Suprapubic skin (tissue), 4 donors: ENCODE measurements around the gene C16orf92. TPM values are rescaled to one million over a fixed set of nuclear protein-coding genes. Genes with fewer than 3 reads are reported as not detected.
"Not testable (repeated sequence)": the region's sequence is repeated elsewhere in the genome, so short reads cannot be mapped to it uniquely, and the experiment has no call there.

ENCODE experiments used
- DNase-seq, 2 donors: peaks; one replicate each; pipeline ENCODE4 v3.0.0-alpha.2; 2019; ENCODE audit warnings: low spot score in 2 of 2
- H3K27ac ChIP-seq: fragments of 200-600 bp; sonication (generic); one replicate; pipeline ENCODE4 v1.5.1; 2019
- H3K27me3 ChIP-seq: fragments of 200-600 bp; sonication (generic); one replicate; pipeline ENCODE4 v1.5.1; 2019
- H3K36me3 ChIP-seq: fragments of 200-600 bp; sonication (generic); one replicate; pipeline ENCODE4 v1.5.1; 2019
- H3K4me1 ChIP-seq: fragments of 200-600 bp; sonication (generic); one replicate; pipeline ENCODE4 v1.5.1; 2019
- H3K4me3 ChIP-seq: fragments of 200-600 bp; sonication (generic); one replicate; pipeline ENCODE4 v1.5.1; 2019; ENCODE audit warnings: mild to moderate bottlenecking
- H3K9me3 ChIP-seq: fragments of 200-600 bp; sonication (generic); one replicate; pipeline ENCODE4 v1.5.1; 2019
- EP300 ChIP-seq: sonication (generic); formaldehyde crosslinking; IDR thresholded peaks from one replicate; pipeline ENCODE4 v1.6.1; 2017; ENCODE audit warnings: antibody characterized with exemption
- POLR2A ChIP-seq, 2 donors: fragments of 450-650 bp; IDR thresholded peaks; one replicate each; pipeline ENCODE4 v1.6.1; 2017; ENCODE audit warnings: antibody characterized with exemption in 2 of 2, mild to moderate bottlenecking in 2 of 2, moderate library complexity in 2 of 2
- POLR2AphosphoS5 ChIP-seq, 3 donors: sonication (generic); formaldehyde crosslinking; IDR thresholded peaks; one replicate each; pipeline ENCODE4 v1.6.1; 2017; ENCODE audit warnings: antibody characterized with exemption in 3 of 3
- WGBS: methylation state at CpG from one replicate; pipeline ENCODE4 v1.1.5; 2018; 5-methylcytosine and 5-hydroxymethylcytosine counted together
- total RNA-seq, 4 donors: library from RNA; depleted of rRNA; stranded (reverse); fragments of >200 nt; gene quantifications; one replicate each; pipeline ENCODE4 v1.1.0, GENCODE V29; 2016
- TF ChIP-seq, protein P1 (sequence below), 2 donors: fragments of 200-600 bp in 1 of 2; fragments of 450-650 bp in 1 of 2; sonication (generic) in 1 of 2; IDR thresholded peaks; one replicate each; pipeline ENCODE4 v1.5.1; 2016 to 2019; ENCODE audit warnings: antibody characterized with exemption in 2 of 2, mild to moderate bottlenecking in 1 of 2, moderate library complexity in 1 of 2

The C16orf92 gene
- total RNA-seq, 4 donors from 2014 or later: not detected

GRCh38 chr16:30016555-30017276 is 6.3 kb upstream of the C16orf92 start:
- H3K4me3 ChIP-seq: no peak overlapping the region
- H3K27me3 ChIP-seq: peaks cover 7% of the 10 kb centered on the region
- no peak overlapping the region for H3K27ac ChIP-seq
- no peaks in the 10 kb centered on the region for H3K9me3 ChIP-seq
- WGBS: 78% methylated on average over 8 of the region's 8 CpGs
- no peaks in the 10 kb centered on the region for H3K36me3 ChIP-seq
- DNase-seq: no peak
- TF ChIP-seq EP300 (no peak), POLR2A (IDR thresholded peaks at IDR 0.05) (no peak), POLR2AphosphoS5 (IDR thresholded peaks at IDR 0.05) (no peak)
- TF ChIP-seq, protein P1, sequence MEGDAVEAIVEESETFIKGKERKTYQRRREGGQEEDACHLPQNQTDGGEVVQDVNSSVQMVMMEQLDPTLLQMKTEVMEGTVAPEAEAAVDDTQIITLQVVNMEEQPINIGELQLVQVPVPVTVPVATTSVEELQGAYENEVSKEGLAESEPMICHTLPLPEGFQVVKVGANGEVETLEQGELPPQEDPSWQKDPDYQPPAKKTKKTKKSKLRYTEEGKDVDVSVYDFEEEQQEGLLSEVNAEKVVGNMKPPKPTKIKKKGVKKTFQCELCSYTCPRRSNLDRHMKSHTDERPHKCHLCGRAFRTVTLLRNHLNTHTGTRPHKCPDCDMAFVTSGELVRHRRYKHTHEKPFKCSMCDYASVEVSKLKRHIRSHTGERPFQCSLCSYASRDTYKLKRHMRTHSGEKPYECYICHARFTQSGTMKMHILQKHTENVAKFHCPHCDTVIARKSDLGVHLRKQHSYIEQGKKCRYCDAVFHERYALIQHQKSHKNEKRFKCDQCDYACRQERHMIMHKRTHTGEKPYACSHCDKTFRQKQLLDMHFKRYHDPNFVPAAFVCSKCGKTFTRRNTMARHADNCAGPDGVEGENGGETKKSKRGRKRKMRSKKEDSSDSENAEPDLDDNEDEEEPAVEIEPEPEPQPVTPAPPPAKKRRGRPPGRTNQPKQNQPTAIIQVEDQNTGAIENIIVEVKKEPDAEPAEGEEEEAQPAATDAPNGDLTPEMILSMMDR (IDR thresholded peaks at IDR 0.05): no peak
- H3K4me1 ChIP-seq: peaks cover 11% of the 10 kb centered on the region

DNA sequence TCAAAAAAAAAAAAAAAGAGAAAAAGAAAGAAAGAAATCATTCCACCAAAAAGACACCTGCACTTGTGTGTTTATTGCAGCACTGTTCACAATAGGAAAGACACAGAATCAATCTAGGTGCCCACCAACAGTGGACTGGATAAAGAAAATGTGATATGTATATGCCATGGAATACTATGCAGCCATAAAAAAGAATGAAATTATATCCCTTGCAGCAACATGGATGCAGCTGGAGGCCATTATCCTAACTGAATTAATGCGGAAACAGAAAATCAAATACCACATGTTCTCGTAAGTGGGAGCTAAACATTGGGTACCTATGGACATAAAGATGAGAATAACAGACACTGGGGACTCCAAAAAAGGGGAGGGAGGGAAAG is 5.7 kb upstream of the C16orf92 start:
- TF ChIP-seq, protein P1 (IDR thresholded peaks at IDR 0.05): no peak
- no peak for TF ChIP-seq POLR2A (IDR thresholded peaks at IDR 0.05)
- TF ChIP-seq EP300: no peak
- TF ChIP-seq POLR2AphosphoS5 (IDR thresholded peaks at IDR 0.05): no peak
- peaks cover 2% of the 10 kb centered on the region for H3K27me3 ChIP-seq
- H3K4me3 ChIP-seq: no peak overlapping the region
- H3K4me1 ChIP-seq: peaks cover 10% of the 10 kb centered on the region
- no peak for DNase-seq
- H3K9me3 ChIP-seq: no peaks in the 10 kb centered on the region
- no peaks in the 10 kb centered on the region for H3K36me3 ChIP-seq
- 93% methylated on average over 2 of the region's 2 CpGs for WGBS
- no peak overlapping the region for H3K27ac ChIP-seq

DNA sequence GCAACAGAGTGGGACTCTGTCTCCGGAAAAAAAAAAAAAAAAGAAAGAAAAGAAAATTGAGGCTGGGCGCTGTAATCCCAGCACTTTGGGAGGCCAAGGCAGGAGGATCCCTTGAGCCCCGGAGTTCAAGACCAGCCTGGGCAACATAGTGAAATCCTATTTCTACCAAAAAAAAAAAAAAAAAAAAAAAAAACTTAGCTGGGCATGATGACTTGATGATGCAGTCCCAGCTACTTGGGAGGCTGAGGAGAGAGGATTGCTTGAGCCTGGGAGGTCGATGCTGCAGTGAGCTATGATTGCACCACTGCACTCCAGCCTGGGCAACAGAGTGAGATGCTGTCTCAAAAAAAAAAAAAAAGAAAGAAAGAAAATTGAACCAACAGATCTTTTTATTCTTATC is 5.1 kb upstream of the C16orf92 start:
- peaks cover 10% of the 10 kb centered on the region for H3K4me1 ChIP-seq
- not testable (repeated sequence) for H3K27ac ChIP-seq, H3K27me3 ChIP-seq, H3K9me3 ChIP-seq, H3K36me3 ChIP-seq, H3K4me3 ChIP-seq, DNase-seq
- 85% methylated on average over 4 of the region's 4 CpGs for whole genome bisulfite sequencing

DNA sequence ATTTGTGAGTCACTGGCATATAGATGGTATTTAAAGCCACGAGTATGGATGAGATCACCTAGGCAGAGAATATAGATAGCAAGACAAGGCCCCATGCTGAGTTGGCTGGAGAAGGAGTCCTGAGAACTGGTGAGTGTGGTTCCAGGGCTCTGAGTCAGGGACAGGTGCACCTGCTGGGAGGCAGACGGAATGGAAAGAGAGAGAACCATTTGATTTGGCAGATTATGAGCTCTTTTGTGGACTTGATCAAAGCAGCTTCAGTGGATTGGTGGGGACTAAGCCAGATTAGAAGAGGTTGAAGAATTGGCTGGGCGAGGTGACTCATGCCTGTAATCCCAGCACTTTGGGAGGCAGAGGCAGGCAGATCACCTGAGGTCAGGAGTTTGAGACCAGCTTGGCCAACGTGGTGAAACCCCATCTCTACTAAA is 4.3 kb upstream of the C16orf92 start:
- Histone ChIP-seq H3K4me1 (peaks cover 10% of the 10 kb centered on the region), H3K36me3 (no peaks in the 10 kb centered on the region), H3K27ac (no peak overlapping the region), H3K27me3 (no peaks in the 10 kb centered on the region), H3K9me3 (no peaks in the 10 kb centered on the region), H3K4me3 (no peak overlapping the region)
- 64% methylated on average over 4 of the region's 4 CpGs for WGBS
- DNase-seq: no peak
- TF ChIP-seq EP300 (no peak), POLR2AphosphoS5 (IDR thresholded peaks at IDR 0.05) (no peak), POLR2A (IDR thresholded peaks at IDR 0.05) (no peak)
- TF ChIP-seq, protein P1 (IDR thresholded peaks at IDR 0.05): no peak

DNA sequence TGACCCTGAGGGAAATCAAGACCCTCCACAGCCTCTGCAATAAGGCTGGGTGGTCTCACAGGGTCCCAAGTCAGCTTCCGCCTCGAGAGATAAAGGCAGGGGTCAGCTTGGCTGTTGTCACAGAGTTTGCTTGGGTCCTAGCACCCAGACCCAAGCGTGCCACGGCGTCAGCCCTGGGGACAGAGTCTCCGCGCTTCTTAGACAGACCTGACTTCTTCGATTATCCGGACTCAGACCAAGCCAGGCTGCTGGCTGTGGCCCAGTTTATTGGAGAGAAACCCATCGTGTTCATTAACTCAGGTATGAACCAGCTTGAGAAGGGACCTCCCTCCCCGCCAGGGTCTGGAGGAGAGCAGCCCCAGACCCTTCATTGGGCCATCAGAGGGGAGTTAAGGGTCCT is 588 bp downstream of the C16orf92 start:
- TF ChIP-seq, protein P1 (IDR thresholded peaks at IDR 0.05): no peak
- TF ChIP-seq POLR2A (IDR thresholded peaks at IDR 0.05) (no peak), POLR2AphosphoS5 (IDR thresholded peaks at IDR 0.05) (no peak), EP300 (no peak)
- Histone ChIP-seq H3K27me3 (peaks cover 37% of the 10 kb centered on the region), H3K36me3 (no peaks in the 10 kb centered on the region), H3K9me3 (no peaks in the 10 kb centered on the region), H3K27ac (no peak overlapping the region), H3K4me3 (no peak overlapping the region), H3K4me1 (peaks cover 10% of the 10 kb centered on the region)
- DNase-seq: no peak
- WGBS: 90% methylated on average over 9 of the region's 11 CpGs

DNA sequence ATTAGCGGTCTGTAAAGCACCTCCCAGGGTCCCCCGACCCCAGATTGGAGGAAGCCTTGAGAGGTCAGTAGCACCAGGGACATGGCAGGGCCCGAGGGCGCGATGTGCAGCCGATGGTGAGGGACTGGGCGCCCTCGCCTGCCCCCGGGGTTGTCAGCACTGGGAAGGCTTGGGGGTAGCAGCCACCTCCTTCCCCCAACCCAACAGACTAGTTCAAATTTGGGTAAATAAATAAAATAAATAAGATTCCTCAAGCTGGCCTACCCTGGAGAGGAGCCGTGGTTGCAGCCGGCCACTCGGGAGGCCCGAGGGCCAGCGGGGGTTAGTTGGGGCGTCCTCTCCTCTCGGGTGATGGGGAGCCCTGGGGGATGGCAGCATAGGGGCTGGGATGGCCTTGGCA is 1.5 kb downstream of the C16orf92 start:
- TF ChIP-seq EP300 (no peak), POLR2A (IDR thresholded peaks at IDR 0.05) (no peak), POLR2AphosphoS5 (IDR thresholded peaks at IDR 0.05) (no peak)
- TF ChIP-seq, protein P1 (IDR thresholded peaks at IDR 0.05): no peak
- WGBS: 75% methylated on average over 13 of the region's 16 CpGs
- H3K27me3 ChIP-seq: peaks cover 46% of the 10 kb centered on the region

More for the DNA sequence above, 1.5 kb downstream of the C16orf92 start:
- no peak for DNase-seq
- H3K4me3 ChIP-seq: no peak overlapping the region
- H3K9me3 ChIP-seq: no peaks in the 10 kb centered on the region
- peaks cover 10% of the 10 kb centered on the region for H3K4me1 ChIP-seq
- H3K36me3 ChIP-seq: no peaks in the 10 kb centered on the region
- H3K27ac ChIP-seq: no peak overlapping the region
